Measurements from ENCODE around the gene VGLL3.

- TF ChIP-seq CTCF (IDR thresholded peaks at IDR 0.05 in 2 of 3, conservative IDR thresholded peaks at IDR 0.05 in 1 of 3; ENCODE audit: borderline replicate concordance in 1 of 3, insufficient read depth in 1 of 3, low read depth in 2 of 3, low read length in 2 of 3) (no peak), RAD21 (IDR thresholded peaks at IDR 0.05; ENCODE audit: low read depth) (no peak), ZNF274 (IDR thresholded peaks at IDR 0.05; ENCODE audit: low read depth, low read length) (no peak), POLR2AphosphoS5 (IDR thresholded peaks at IDR 0.05; ENCODE audit: low read depth, low read length) (no peak), POLR2A (IDR thresholded peaks at IDR 0.05; ENCODE audit: borderline replicate concordance, extremely low read depth, insufficient read depth, insufficient read length) (no peak), YY1 (IDR thresholded peaks at IDR 0.05; ENCODE audit: extremely low read depth, insufficient replicate concordance, low read depth, low read length) (no peak), MAX (IDR thresholded peaks at IDR 0.05) (no peak), ATF3 (IDR thresholded peaks at IDR 0.05) (no peak), JUND (IDR thresholded peaks at IDR 0.05) (no peak)
Observed at GRCh38 chr3:86986671-86987420, 4.1 kb downstream of the VGLL3 start.
